SJCRH30 (cell line): ENCODE results near the gene PPP1R9B. TPM values are rescaled to one million over a fixed set of nuclear protein-coding genes. Genes with fewer than 3 reads are reported as not detected.
A peak's percentile ranks its signal among the peaks of the same experiment; 100 is the strongest.

ENCODE experiments used
- DNase-seq, 2 experiments: peaks; one replicate each; pipeline ENCODE4 v3.0.0-alpha.2; 2015 to 2020
- H3K27ac ChIP-seq: fragments of 250-450 bp; sonication (Bioruptor Pico); 2 replicates; pipeline ENCODE4 v1.5.1; 2020; ENCODE audit warnings: mild to moderate bottlenecking, moderate library complexity
- H3K27me3 ChIP-seq: fragments of 250-450 bp; sonication (Bioruptor Pico); 2 replicates; pipeline ENCODE4 v1.5.1; 2020; ENCODE audit warnings: mild to moderate bottlenecking, moderate library complexity
- H3K36me3 ChIP-seq: fragments of 250-450 bp; sonication (Bioruptor Pico); 2 replicates; pipeline ENCODE4 v1.5.1; 2020; ENCODE audit warnings: mild to moderate bottlenecking, moderate library complexity
- H3K4me1 ChIP-seq: fragments of 250-450 bp; sonication (Bioruptor Pico); 2 replicates; pipeline ENCODE4 v1.5.1; 2020; ENCODE audit warnings: mild to moderate bottlenecking, moderate library complexity
- H3K4me3 ChIP-seq: fragments of 250-450 bp; sonication (Bioruptor Pico); 2 replicates; pipeline ENCODE4 v1.5.1; 2020; ENCODE audit warnings: mild to moderate bottlenecking, moderate library complexity
- H3K9me3 ChIP-seq: fragments of 250-450 bp; sonication (Bioruptor Pico); replicated peaks from 2 replicates; pipeline ENCODE4 v1.5.1; 2020; ENCODE audit warnings: mild to moderate bottlenecking, moderate library complexity
- total RNA-seq: library from RNA; depleted of rRNA; stranded (reverse); fragments of >200 nt; shearing (Covaris generic); gene quantifications from 2 replicates; pipeline ENCODE4 v1.2.3, GENCODE V29; 2014; rRNA removed

The PPP1R9B gene
- total RNA-seq, 1 experiment from 2014 or later, result 32.1 TPM

- Histone ChIP-seq H3K27ac (no peak overlapping the region), H3K4me3 (no peak overlapping the region), H3K36me3 (no peaks in the 10 kb centered on the region), H3K4me1 (0 out of 2 replicates have a peak, but pooled peaks cover 2% of the 10 kb centered on the region), H3K9me3 (no peaks in the 10 kb centered on the region), H3K27me3 (peaks cover 2% of the 10 kb centered on the region; the same call in 1 of the 2 replicates)
- DNase-seq, result no peak
These were observed 60.4 kb downstream of the PPP1R9B start for GRCh38 chr17:50090071-50090470.

- Histone ChIP-seq H3K27ac (no peak overlapping the region), H3K9me3 (no peaks in the 10 kb centered on the region), H3K4me3 (no peak overlapping the region), H3K36me3 (no peaks in the 10 kb centered on the region), H3K4me1 (no peaks in the 10 kb centered on the region), H3K27me3 (peaks cover 2% of the 10 kb centered on the region; the same call in 1 of the 2 replicates)
- DNase-seq, result no peak
These were observed 61.3 kb downstream of the PPP1R9B start for GRCh38 chr17:50088952-50089825.

- H3K27ac ChIP-seq, result no peak overlapping the region
- no peaks in the 10 kb centered on the region for H3K9me3 ChIP-seq
- H3K27me3 ChIP-seq, result 0 out of 2 replicates have a peak, but pooled peaks cover 2% of the 10 kb centered on the region
- DNase-seq, result no peak
- H3K4me3 ChIP-seq, result no peak overlapping the region
- no peaks in the 10 kb centered on the region for H3K4me1 ChIP-seq
- H3K36me3 ChIP-seq, result no peaks in the 10 kb centered on the region
These were observed 62.5 kb downstream of the PPP1R9B start for GRCh38 chr17:50087912-50088405.

- H3K36me3 ChIP-seq, result no peaks in the 10 kb centered on the region
- no peaks in the 10 kb centered on the region for H3K9me3 ChIP-seq
- H3K4me1 ChIP-seq, result no peaks in the 10 kb centered on the region
- peak; percentile 69 to 81 for DNase-seq
- H3K27ac ChIP-seq, result no peak overlapping the region
- H3K27me3 ChIP-seq, result 0 out of 2 replicates have a peak, but pooled peaks cover 2% of the 10 kb centered on the region
- no peak overlapping the region for H3K4me3 ChIP-seq
These were observed 63.1 kb downstream of the PPP1R9B start for GRCh38 chr17:50087246-50087911.

Other genes starting within 250 kb of the PPP1R9B start
- gene DLX4, start 181.5 kb downstream of the PPP1R9B start, total RNA-seq, result 0.10 and 0.34 TPM in 2 replicates
- not detected in 2 replicates for gene DLX3, start 155.5 kb downstream of the PPP1R9B start, total RNA-seq
- 2.9 and 3.7 TPM in 2 replicates for gene ITGA3, start 94.6 kb downstream of the PPP1R9B start, total RNA-seq
- gene PDK2, start 55.3 kb downstream of the PPP1R9B start, total RNA-seq, result 10.7 and 12.5 TPM in 2 replicates
- gene SAMD14, start 20.5 kb downstream of the PPP1R9B start, total RNA-seq, result 2.4 and 3.1 TPM in 2 replicates
- gene SGCA, start 15.3 kb upstream of the PPP1R9B start, total RNA-seq, result 43.2 and 43.4 TPM in 2 replicates
- 4.2 and 4.4 TPM in 2 replicates for gene COL1A1, start 51.0 kb upstream of the PPP1R9B start, total RNA-seq
- gene TMEM92, start 123.8 kb upstream of the PPP1R9B start, total RNA-seq, result not detected in 2 replicates
- gene XYLT2, start 195.4 kb upstream of the PPP1R9B start, total RNA-seq, result 17.9 and 18.5 TPM in 2 replicates
- gene MRPL27, start 222.5 kb upstream of the PPP1R9B start, total RNA-seq, result 43.8 and 44.4 TPM in 2 replicates
- gene EME1, start 222.6 kb upstream of the PPP1R9B start, total RNA-seq, result 18.4 and 20.8 TPM in 2 replicates
- 89.4 and 89.5 TPM in 2 replicates for gene LRRC59, start 246.8 kb upstream of the PPP1R9B start, total RNA-seq